ENCODE data around the gene PPP2R5E.

The PPP2R5E gene

GRCh38 chr14:63470962-63471793 lies 72.0 kb downstream of the PPP2R5E start:
- peak overlapping the region; percentile 37 for H3K27ac ChIP-seq (ENCODE audit: low read length)
- H3K4me1 ChIP-seq (ENCODE audit: control insufficient read depth in 1 of 2, insufficient read depth in 2 of 2, low read length in 2 of 2): peaks cover 5 to 13% of the 10 kb centered on the region in 2 donors
- no peak overlapping the region for H3K4me3 ChIP-seq (ENCODE audit: low read depth in 1 of 2, low read length in 2 of 2)
- H3K36me3 ChIP-seq (ENCODE audit: control insufficient read depth in 1 of 2, insufficient read depth in 2 of 2, low read length in 2 of 2): no peaks in the 10 kb centered on the region
- H3K9me3 ChIP-seq (ENCODE audit: control insufficient read depth in 1 of 2, low read length in 2 of 2): no peaks in the 10 kb centered on the region
- H3K27me3 ChIP-seq (ENCODE audit: low read depth, low read length): no peaks in the 10 kb centered on the region

- H3K36me3 ChIP-seq (ENCODE audit: control insufficient read depth in 1 of 2, insufficient read depth in 2 of 2, low read length in 2 of 2): no peaks in the 10 kb centered on the region
- H3K27ac ChIP-seq (ENCODE audit: low read length): no peak overlapping the region
- H3K4me3 ChIP-seq (ENCODE audit: low read depth in 1 of 2, low read length in 2 of 2): no peak overlapping the region
- peaks cover 5 to 21% of the 10 kb centered on the region in 2 donors for H3K4me1 ChIP-seq (ENCODE audit: control insufficient read depth in 1 of 2, insufficient read depth in 2 of 2, low read length in 2 of 2)
- H3K27me3 ChIP-seq (ENCODE audit: low read depth, low read length): no peaks in the 10 kb centered on the region
- no peaks in the 10 kb centered on the region for H3K9me3 ChIP-seq (ENCODE audit: control insufficient read depth in 1 of 2, low read length in 2 of 2)
These were observed 74.9 kb downstream of the PPP2R5E start for GRCh38 chr14:63468294-63468693.

GRCh38 chr14:63467440-63468072 lies 75.6 kb downstream of the PPP2R5E start:
- Histone ChIP-seq H3K9me3 (ENCODE audit: control insufficient read depth in 1 of 2, low read length in 2 of 2) (no peaks in the 10 kb centered on the region), H3K27ac (ENCODE audit: low read length) (no peak overlapping the region), H3K27me3 (ENCODE audit: low read depth, low read length) (no peaks in the 10 kb centered on the region), H3K4me3 (ENCODE audit: low read depth in 1 of 2, low read length in 2 of 2) (no peak overlapping the region), H3K4me1 (ENCODE audit: control insufficient read depth in 1 of 2, insufficient read depth in 2 of 2, low read length in 2 of 2) (peaks cover 5 to 18% of the 10 kb centered on the region in 2 donors), H3K36me3 (ENCODE audit: control insufficient read depth in 1 of 2, insufficient read depth in 2 of 2, low read length in 2 of 2) (no peaks in the 10 kb centered on the region)

GRCh38 chr14:63465347-63465746 lies 77.8 kb downstream of the PPP2R5E start:
- H3K27me3 ChIP-seq (ENCODE audit: low read depth, low read length): no peaks in the 10 kb centered on the region
- H3K9me3 ChIP-seq (ENCODE audit: control insufficient read depth in 1 of 2, low read length in 2 of 2): no peaks in the 10 kb centered on the region
- H3K4me3 ChIP-seq (ENCODE audit: low read depth in 1 of 2, low read length in 2 of 2): no peak overlapping the region
- H3K4me1 ChIP-seq (ENCODE audit: control insufficient read depth in 1 of 2, insufficient read depth in 2 of 2, low read length in 2 of 2): peaks cover 0 to 20% of the 10 kb centered on the region in 2 donors
- no peak overlapping the region for H3K27ac ChIP-seq (ENCODE audit: low read length)
- H3K36me3 ChIP-seq (ENCODE audit: control insufficient read depth in 1 of 2, insufficient read depth in 2 of 2, low read length in 2 of 2): no peaks in the 10 kb centered on the region

GRCh38 chr14:63460680-63461369 lies 82.4 kb downstream of the PPP2R5E start:
- no peaks in the 10 kb centered on the region for H3K27me3 ChIP-seq (ENCODE audit: low read depth, low read length)
- H3K4me1 ChIP-seq (ENCODE audit: control insufficient read depth in 1 of 2, insufficient read depth in 2 of 2, low read length in 2 of 2): peaks cover 0 to 28% of the 10 kb centered on the region in 2 donors
- H3K9me3 ChIP-seq (ENCODE audit: control insufficient read depth in 1 of 2, low read length in 2 of 2): no peaks in the 10 kb centered on the region
- H3K27ac ChIP-seq (ENCODE audit: low read length): no peak overlapping the region
- no peak overlapping the region for H3K4me3 ChIP-seq (ENCODE audit: low read depth in 1 of 2, low read length in 2 of 2)
- no peaks in the 10 kb centered on the region for H3K36me3 ChIP-seq (ENCODE audit: control insufficient read depth in 1 of 2, insufficient read depth in 2 of 2, low read length in 2 of 2)

GRCh38 chr14:63459738-63460137 lies 83.4 kb downstream of the PPP2R5E start:
- H3K4me1 ChIP-seq (ENCODE audit: control insufficient read depth in 1 of 2, insufficient read depth in 2 of 2, low read length in 2 of 2): peaks cover 0 to 24% of the 10 kb centered on the region in 2 donors
- no peaks in the 10 kb centered on the region for H3K9me3 ChIP-seq (ENCODE audit: control insufficient read depth in 1 of 2, low read length in 2 of 2)
- no peaks in the 10 kb centered on the region for H3K36me3 ChIP-seq (ENCODE audit: control insufficient read depth in 1 of 2, insufficient read depth in 2 of 2, low read length in 2 of 2)
- no peaks in the 10 kb centered on the region for H3K27me3 ChIP-seq (ENCODE audit: low read depth, low read length)
- H3K27ac ChIP-seq (ENCODE audit: low read length): no peak overlapping the region
- no peak overlapping the region for H3K4me3 ChIP-seq (ENCODE audit: low read depth in 1 of 2, low read length in 2 of 2)

- H3K27me3 ChIP-seq (ENCODE audit: low read depth, low read length): no peaks in the 10 kb centered on the region
- peaks cover 0 to 24% of the 10 kb centered on the region in 2 donors for H3K4me1 ChIP-seq (ENCODE audit: control insufficient read depth in 1 of 2, insufficient read depth in 2 of 2, low read length in 2 of 2)
These were observed 85.7 kb downstream of the PPP2R5E start for GRCh38 chr14:63457498-63457897.

GRCh38 chr14:63454863-63455622 lies 88.1 kb downstream of the PPP2R5E start:
- peaks cover 0 to 17% of the 10 kb centered on the region in 2 donors for H3K4me1 ChIP-seq (ENCODE audit: control insufficient read depth in 1 of 2, insufficient read depth in 2 of 2, low read length in 2 of 2)
- no peaks in the 10 kb centered on the region for H3K9me3 ChIP-seq (ENCODE audit: control insufficient read depth in 1 of 2, low read length in 2 of 2)
- H3K36me3 ChIP-seq (ENCODE audit: control insufficient read depth in 1 of 2, insufficient read depth in 2 of 2, low read length in 2 of 2): no peaks in the 10 kb centered on the region
- H3K4me3 ChIP-seq (ENCODE audit: low read depth in 1 of 2, low read length in 2 of 2): no peak overlapping the region
- no peaks in the 10 kb centered on the region for H3K27me3 ChIP-seq (ENCODE audit: low read depth, low read length)
- no peak overlapping the region for H3K27ac ChIP-seq (ENCODE audit: low read length)

More at GRCh38 chr14:63457498-63457897, 85.7 kb downstream of the PPP2R5E start:
- no peaks in the 10 kb centered on the region for H3K9me3 ChIP-seq (ENCODE audit: control insufficient read depth in 1 of 2, low read length in 2 of 2)
- H3K4me3 ChIP-seq (ENCODE audit: low read depth in 1 of 2, low read length in 2 of 2): no peak overlapping the region
- no peak overlapping the region for H3K27ac ChIP-seq (ENCODE audit: low read length)
- H3K36me3 ChIP-seq (ENCODE audit: control insufficient read depth in 1 of 2, insufficient read depth in 2 of 2, low read length in 2 of 2): no peaks in the 10 kb centered on the region

GRCh38 chr14:63454436-63454835 lies 88.7 kb downstream of the PPP2R5E start:
- Histone ChIP-seq H3K4me1 (ENCODE audit: control insufficient read depth in 1 of 2, insufficient read depth in 2 of 2, low read length in 2 of 2) (peaks cover 0 to 17% of the 10 kb centered on the region in 2 donors), H3K27me3 (ENCODE audit: low read depth, low read length) (no peaks in the 10 kb centered on the region), H3K4me3 (ENCODE audit: low read depth in 1 of 2, low read length in 2 of 2) (no peak overlapping the region), H3K36me3 (ENCODE audit: control insufficient read depth in 1 of 2, insufficient read depth in 2 of 2, low read length in 2 of 2) (no peaks in the 10 kb centered on the region), H3K9me3 (ENCODE audit: control insufficient read depth in 1 of 2, low read length in 2 of 2) (no peaks in the 10 kb centered on the region), H3K27ac (ENCODE audit: low read length) (no peak overlapping the region)

- Histone ChIP-seq H3K27me3 (ENCODE audit: low read depth, low read length) (no peaks in the 10 kb centered on the region), H3K4me3 (ENCODE audit: low read depth in 1 of 2, low read length in 2 of 2) (no peak overlapping the region), H3K9me3 (ENCODE audit: control insufficient read depth in 1 of 2, low read length in 2 of 2) (no peaks in the 10 kb centered on the region), H3K36me3 (ENCODE audit: control insufficient read depth in 1 of 2, insufficient read depth in 2 of 2, low read length in 2 of 2) (no peaks in the 10 kb centered on the region), H3K4me1 (ENCODE audit: control insufficient read depth in 1 of 2, insufficient read depth in 2 of 2, low read length in 2 of 2) (peaks cover 0 to 17% of the 10 kb centered on the region in 2 donors), H3K27ac (ENCODE audit: low read length) (peak overlapping the region; percentile 11)
These were observed 89.7 kb downstream of the PPP2R5E start for GRCh38 chr14:63453443-63453936.
